Right lobe of liver (tissue), 6 donors: Measurements from ENCODE around the gene GASK1B. TPM values are rescaled to one million over a fixed set of nuclear protein-coding genes. Genes with fewer than 3 reads are reported as not detected.

Source experiments
- ATAC-seq, 4 donors: fragments of 200-7000 bp; cut with Tn5 transposase; one replicate each; pipeline ENCODE4 v1.9.1; 2020; ENCODE audit warnings: mild to moderate bottlenecking in 4 of 4, moderate library complexity in 4 of 4
- DNase-seq, 3 donors: peaks; one replicate each; pipeline ENCODE4 v3.0.0-alpha.2; 2020
- H3K27ac ChIP-seq, 3 donors: fragments of 200-600 bp; one replicate each; pipeline ENCODE4 v1.8.0; 2022
- H3K27me3 ChIP-seq, 2 donors: fragments of 200-600 bp; one replicate each; pipeline ENCODE4 v1.8.0; 2022
- H3K36me3 ChIP-seq, 4 donors: fragments of 200-600 bp; sonication (generic) in 1 of 4; one replicate each; pipeline versions ENCODE4 v1.5.1 to v1.8.0; 2017 to 2022; ENCODE audit warnings: control low read depth in 1 of 4
- H3K4me1 ChIP-seq, 4 donors: fragments of 200-600 bp; sonication (generic) in 1 of 4; one replicate each; pipeline versions ENCODE4 v1.5.1 to v1.8.0; 2017 to 2022; ENCODE audit warnings: control low read depth in 1 of 4
- H3K4me3 ChIP-seq, 3 donors: fragments of 200-600 bp; one replicate each; pipeline ENCODE4 v1.8.0; 2022
- H3K9me3 ChIP-seq, 4 donors: fragments of 200-600 bp; sonication (generic) in 1 of 4; one replicate each; pipeline versions ENCODE4 v1.5.1 to v1.8.0; 2017 to 2022; ENCODE audit warnings: control low read depth in 1 of 4
- POLR2A ChIP-seq: fragments of 450-650 bp; IDR thresholded peaks from one replicate; pipeline ENCODE4 v1.6.1; 2017; ENCODE audit warnings: antibody characterized with exemption, mild to moderate bottlenecking
- WGBS: methylation state at CpG from one replicate; pipeline ENCODE4 v1.1.6; 2018; ENCODE audit warnings: low coverage, low lambda C conversion rate; ENCODE audit not compliant: insufficient coverage; ENCODE audit errors: missing lambda C conversion rate; 5-methylcytosine and 5-hydroxymethylcytosine counted together
- intact Hi-C, 2 donors: fragments of 100-400 bp; cut with DNase I; formaldehyde crosslinking; loops; one replicate each; pipeline versions ENCODE4 v1.11.2 to v1.14.1; 2022
- long read RNA-seq: library from polyadenylated mRNA; unstranded; transcript quantifications from one replicate; pipeline ENCODE4 v2.0.0, GENCODE V29; 2019
- total RNA-seq, 6 experiments: library from RNA; depleted of rRNA in 2 of 6; stranded (reverse); fragments of >200 nt in 2 of 6; fragmentation: NEBNext Ultra II Directional in 3 of 6; extraction: Animal tissue kit (Norgen Biotek cat#: 25700) in 3 of 6; gene quantifications; one replicate each; pipeline versions ENCODE4 v1.1.0 to v1.2.4, GENCODE V29; 2016 to 2023
- TF ChIP-seq, protein P1 (sequence below), 4 donors: fragments of 200-600 bp in 3 of 4; fragments of 450-650 bp in 1 of 4; IDR thresholded peaks; one replicate each; pipeline versions ENCODE4 v1.5.1 to v1.8.0; 2016 to 2022; ENCODE audit warnings: antibody characterized with exemption in 4 of 4, mild to moderate bottlenecking in 2 of 4
- donor health status: DM: no; HTN: yes; CAD: no.
- donor health status: DM: no; HTN: no; CAD: no.
- donor health status: DM: no; HTN: no; CAD: no.
- donor health status: DM: no; HTN: yes; CAD: no.
- donor health status: DM: no; HTN: yes; CAD: no.

Gene GASK1B
- 1 to 10 TPM; 2.7 to 7.0 (median 4.1) TPM for total RNA-seq
- long read RNA-seq, partial matches to known transcripts, result 0 of 1 reads
- long read RNA-seq, other reads (novel, unspliced or antisense), result 1 of 1 reads

DNA sequence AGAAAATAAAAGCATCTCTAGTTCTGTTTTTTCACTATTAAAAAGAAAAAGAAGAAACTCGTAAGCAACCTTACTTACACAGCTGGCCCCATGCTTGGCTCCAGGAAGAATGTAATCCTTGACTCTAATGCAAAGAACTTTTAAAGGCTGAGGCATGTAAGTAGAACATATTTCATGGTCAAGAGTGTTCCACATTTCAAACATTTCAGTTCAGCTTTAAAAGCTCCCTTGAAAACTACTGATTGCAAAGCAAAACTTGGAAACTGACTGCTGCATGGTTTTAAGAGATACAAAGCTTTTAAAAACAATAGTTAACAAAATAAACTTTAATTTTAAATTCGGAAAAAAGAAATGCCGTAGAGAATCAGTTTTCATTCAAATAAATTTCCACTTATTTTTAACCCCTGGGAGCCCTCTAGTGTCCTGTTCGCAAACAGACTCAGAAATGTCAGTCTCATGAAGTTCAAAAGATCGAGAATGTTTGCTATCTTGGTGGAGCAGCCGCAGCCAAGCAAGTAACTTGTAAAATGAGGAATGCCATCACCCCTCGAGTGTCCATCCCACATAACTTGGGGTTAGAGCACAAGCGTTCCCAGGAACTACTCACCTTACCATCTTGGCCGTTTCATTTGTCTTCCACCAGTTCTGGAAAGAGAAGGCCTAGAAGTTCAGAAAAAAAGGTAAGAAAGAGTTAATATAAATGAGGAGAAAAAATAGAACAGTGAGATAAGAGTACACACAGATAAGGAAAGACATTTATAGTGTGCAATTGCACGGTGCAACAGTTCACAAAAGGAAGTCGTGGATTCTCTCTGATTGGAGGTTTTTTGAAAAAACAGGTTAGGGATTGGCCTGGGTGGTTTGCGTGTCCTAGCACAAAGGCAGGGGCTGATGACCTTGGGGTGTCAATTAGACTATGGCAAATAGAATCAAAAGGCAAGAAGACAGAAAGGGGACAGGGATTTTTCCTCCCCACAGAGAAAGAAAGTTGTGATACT lies at the start of gene GASK1B:
Gene GASK1B (minus strand): TSS at position 765 of the 998 bp plus-strand sequence. CDS start 1,650 bp downstream, outside the sequence.
- Histone ChIP-seq H3K27ac (peak within 1 kb of the TSS in 2 of 3 donors; percentile 24 to 44), H3K36me3 (no peaks in the 10 kb centered on the region), H3K4me3 (peak within 1 kb of the TSS; percentile 24 to 27 (median 26)), H3K27me3 (no peaks in the 10 kb centered on the region), H3K9me3 (no peaks in the 10 kb centered on the region), H3K4me1 (no peaks in the 10 kb centered on the region)
- intact Hi-C loops, result no loop called here
- DNase-seq, result no peak
- no peak for TF ChIP-seq POLR2A
- TF ChIP-seq, protein P1, sequence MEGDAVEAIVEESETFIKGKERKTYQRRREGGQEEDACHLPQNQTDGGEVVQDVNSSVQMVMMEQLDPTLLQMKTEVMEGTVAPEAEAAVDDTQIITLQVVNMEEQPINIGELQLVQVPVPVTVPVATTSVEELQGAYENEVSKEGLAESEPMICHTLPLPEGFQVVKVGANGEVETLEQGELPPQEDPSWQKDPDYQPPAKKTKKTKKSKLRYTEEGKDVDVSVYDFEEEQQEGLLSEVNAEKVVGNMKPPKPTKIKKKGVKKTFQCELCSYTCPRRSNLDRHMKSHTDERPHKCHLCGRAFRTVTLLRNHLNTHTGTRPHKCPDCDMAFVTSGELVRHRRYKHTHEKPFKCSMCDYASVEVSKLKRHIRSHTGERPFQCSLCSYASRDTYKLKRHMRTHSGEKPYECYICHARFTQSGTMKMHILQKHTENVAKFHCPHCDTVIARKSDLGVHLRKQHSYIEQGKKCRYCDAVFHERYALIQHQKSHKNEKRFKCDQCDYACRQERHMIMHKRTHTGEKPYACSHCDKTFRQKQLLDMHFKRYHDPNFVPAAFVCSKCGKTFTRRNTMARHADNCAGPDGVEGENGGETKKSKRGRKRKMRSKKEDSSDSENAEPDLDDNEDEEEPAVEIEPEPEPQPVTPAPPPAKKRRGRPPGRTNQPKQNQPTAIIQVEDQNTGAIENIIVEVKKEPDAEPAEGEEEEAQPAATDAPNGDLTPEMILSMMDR (IDR thresholded peaks at IDR 0.05), result peak; percentile 40 to 54 (median 45)
- 7% methylated on average over 12 of the region's 12 CpGs for WGBS
- peak; percentile 58 to 61 (median 60) for ATAC-seq

DNA sequence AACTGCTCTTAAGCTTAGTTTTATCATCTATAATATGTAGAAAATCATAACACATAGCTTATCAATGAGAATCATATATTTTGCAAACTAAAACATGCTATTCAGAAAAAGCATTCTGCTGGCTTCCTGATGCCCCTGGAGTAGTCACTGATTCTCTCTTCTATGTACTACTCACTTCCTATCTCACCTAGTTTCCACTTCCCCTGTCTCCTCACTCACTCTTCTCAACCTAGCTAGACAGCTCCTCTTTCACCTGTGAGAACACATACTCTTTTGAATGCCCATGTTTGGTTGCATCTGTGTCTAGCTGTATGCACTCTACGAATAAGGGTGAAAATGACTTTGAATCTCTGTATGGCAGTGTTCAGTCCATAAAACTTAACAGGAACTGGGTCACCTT lies 46.8 kb upstream of the GASK1B start:
- no peak overlapping the region for H3K4me3 ChIP-seq
- H3K9me3 ChIP-seq, result no peaks in the 10 kb centered on the region
- H3K4me1 ChIP-seq, result no peaks in the 10 kb centered on the region
- 29% methylated on average over 1 of the region's 1 CpG for WGBS
- H3K27me3 ChIP-seq, result no peaks in the 10 kb centered on the region
- TF ChIP-seq, protein P1 (IDR thresholded peaks at IDR 0.05), result no peak
- no peak for TF ChIP-seq POLR2A
- no peaks in the 10 kb centered on the region for H3K36me3 ChIP-seq
- DNase-seq (no peak), ATAC-seq (no peak)
- no peak overlapping the region for H3K27ac ChIP-seq
- intact Hi-C loops, result no loop called here

DNA sequence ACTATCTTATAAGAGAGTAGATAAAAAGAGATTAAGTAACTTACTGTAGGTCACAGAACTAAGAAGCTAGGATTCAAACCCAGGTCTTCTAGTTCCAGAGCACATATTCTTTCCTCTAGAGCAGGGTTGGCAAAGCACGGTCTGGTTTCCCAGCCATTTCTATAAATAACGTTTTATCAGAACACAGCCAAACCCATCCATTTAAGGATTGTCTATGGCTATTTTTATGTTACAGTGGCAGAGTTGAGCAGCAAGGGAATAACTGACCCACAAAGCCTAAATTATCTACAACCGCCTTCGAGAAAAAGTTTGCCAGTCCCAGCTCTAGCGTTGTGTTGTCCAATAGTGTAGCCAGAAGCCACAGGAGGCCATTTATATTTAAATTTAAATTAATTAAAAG lies 44.9 kb upstream of the GASK1B start:
- no peaks in the 10 kb centered on the region for H3K27me3 ChIP-seq
- H3K4me1 ChIP-seq, result no peaks in the 10 kb centered on the region
- WGBS, result 83% methylated on average over 5 of the region's 5 CpGs
- H3K27ac ChIP-seq, result no peak overlapping the region
- ATAC-seq (no peak), DNase-seq (no peak)
- no peak overlapping the region for H3K4me3 ChIP-seq
- intact Hi-C loops, result no loop called here
- TF ChIP-seq POLR2A, result no peak
- TF ChIP-seq, protein P1 (IDR thresholded peaks at IDR 0.05), result no peak
- H3K36me3 ChIP-seq, result no peaks in the 10 kb centered on the region
- H3K9me3 ChIP-seq, result no peaks in the 10 kb centered on the region

DNA sequence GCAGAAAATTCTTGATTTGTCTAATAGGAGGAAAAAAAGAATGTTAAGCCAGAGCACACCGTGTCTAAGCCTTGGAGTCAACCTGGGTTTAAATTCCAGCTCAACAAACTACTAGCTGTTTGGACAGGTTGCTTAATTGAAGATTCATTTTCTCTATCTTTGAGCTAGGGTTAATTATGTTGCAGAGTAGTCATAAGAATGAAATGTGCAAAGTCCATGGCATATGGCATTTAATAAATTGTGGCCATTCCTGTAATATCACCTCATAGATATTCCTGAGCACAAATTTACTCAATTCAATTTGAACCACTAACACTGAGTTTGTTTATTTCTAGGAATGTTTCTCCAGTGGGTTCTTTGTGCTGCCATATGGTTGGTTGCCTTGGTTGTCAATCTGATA lies 42.0 kb upstream of the GASK1B start:
- 86% methylated on average over 1 of the region's 1 CpG for WGBS
- DNase-seq (no peak), ATAC-seq (no peak)
- TF ChIP-seq, protein P1 (IDR thresholded peaks at IDR 0.05), result no peak
- no peak for TF ChIP-seq POLR2A
- H3K4me3 ChIP-seq, result no peak overlapping the region
- H3K9me3 ChIP-seq, result no peaks in the 10 kb centered on the region
- H3K27me3 ChIP-seq, result no peaks in the 10 kb centered on the region
- intact Hi-C loops, result no loop called here
- H3K36me3 ChIP-seq, result no peaks in the 10 kb centered on the region
- no peak overlapping the region for H3K27ac ChIP-seq
- H3K4me1 ChIP-seq, result peaks cover 0 to 8% (median 0%) of the 10 kb centered on the region in 4 donors
